HG02571 (cell line): ENCODE measurements around the gene CD300LF.

ENCODE experiments used
- ATAC-seq: cut with Tn5 transposase; IDR thresholded peaks from one replicate; pipeline ENCODE4 v1.9.1; 2021; ENCODE audit warnings: mild to moderate bottlenecking, moderate library complexity; ENCODE audit not compliant: unreplicated experiment

CD300LF gene

DNA sequence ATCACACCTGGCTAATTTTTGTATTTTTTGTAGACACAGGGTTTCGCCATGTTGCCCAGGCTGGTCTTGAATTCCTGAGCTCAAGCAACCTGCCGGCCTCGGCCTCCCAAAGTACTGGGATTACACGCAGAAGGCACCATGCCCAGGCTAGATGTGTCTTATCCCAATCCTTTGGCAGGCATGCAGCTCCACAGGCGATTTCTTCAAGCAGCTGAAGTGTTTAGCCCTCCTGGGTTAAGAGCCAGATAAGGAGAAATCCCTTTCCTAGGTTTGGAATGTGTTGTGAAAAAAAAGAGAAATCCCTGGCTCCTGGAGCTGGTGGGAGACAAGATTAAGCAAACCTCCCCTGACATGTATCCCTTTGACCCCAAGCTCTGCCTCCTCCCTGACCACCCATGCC, 33.7 kb upstream of the CD300LF start:
- ATAC-seq, result no peak

DNA sequence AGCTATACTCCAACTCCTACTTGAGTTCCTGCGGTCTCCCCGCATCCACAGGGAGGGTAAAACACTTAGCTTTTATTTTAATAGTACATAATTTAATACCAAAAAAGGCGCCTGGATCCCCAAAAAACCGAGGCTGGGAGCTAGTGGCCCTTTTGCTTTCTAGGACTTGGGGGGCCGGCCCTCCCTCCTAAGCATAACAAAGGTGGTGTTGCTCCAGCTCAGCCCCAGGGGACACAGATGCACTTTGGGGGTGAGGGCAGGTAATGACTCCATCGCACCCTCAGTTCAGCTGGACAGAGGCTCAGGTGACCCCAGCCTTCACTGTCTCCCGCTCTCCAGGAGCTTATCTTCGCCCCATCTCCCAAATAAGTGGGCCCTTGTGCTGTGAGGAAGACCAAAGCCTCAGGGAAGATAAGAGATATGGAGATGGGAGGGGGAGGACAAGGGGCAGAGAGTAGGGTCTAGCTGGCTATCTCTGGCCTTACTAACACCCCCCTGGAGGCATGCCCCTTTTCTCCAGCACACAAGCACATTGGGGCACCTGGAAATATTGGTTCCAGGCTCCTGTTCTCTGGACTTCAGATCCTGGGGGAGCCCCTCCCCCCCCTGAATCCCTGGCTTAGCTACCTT, 32.9 kb upstream of the CD300LF start:
- no peak for ATAC-seq

DNA sequence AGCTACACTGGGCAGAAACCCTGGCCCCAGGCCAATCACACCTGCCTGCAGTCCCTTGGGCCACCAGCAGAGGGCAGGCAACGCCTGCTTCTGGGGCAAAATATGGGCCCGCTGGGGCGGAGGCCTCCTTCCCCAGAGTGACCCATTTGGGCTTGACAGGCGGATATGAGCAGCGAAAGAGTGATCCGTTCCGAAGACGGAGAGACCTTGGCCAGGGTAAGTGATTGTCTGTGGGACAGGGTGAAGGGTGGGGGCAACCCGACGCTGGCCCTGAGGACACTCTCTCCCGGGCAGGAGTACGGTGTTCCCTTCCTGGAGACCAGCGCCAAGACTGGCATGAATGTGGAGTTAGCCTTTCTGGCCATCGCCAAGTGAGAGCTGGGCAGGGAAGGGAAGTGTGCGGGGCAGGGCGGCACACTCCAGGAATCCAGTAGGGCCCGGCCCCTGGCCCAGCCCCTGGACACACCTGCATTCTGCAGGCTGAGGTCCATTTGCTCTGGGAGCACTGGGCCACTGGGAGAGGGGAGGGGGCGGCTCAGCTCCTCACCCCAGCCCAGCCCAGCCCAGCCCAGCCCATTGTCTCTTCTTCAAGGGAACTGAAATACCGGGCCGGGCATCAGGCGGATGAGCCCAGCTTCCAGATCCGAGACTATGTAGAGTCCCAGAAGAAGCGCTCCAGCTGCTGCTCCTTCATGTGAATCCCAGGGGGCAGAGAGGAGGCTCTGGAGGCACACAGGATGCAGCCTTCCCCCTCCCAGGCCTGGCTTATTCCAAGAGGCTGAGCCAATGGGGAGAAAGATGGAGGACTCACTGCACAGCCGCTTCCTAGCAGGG, 32.2 kb upstream of the CD300LF start:
- ATAC-seq, result no peak

DNA sequence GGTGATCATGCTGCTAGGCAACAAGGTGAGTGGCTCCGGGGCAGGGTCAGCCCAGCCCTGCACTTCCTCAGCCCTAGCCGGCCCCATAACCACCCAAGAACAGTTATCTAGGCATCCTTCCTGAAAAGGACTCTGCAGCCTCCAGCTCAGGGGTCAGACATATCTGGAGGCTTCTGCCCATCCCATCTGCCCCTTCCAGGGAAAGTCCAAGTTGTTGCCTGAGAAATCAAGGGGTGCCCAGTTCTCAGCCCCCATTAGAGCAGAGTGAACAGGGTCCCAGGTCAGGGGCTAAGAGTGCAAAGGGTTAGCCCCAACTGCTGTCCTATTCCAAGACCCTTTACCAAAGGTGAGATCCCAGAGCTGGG, 31.6 kb upstream of the CD300LF start:
- ATAC-seq, result no peak

DNA sequence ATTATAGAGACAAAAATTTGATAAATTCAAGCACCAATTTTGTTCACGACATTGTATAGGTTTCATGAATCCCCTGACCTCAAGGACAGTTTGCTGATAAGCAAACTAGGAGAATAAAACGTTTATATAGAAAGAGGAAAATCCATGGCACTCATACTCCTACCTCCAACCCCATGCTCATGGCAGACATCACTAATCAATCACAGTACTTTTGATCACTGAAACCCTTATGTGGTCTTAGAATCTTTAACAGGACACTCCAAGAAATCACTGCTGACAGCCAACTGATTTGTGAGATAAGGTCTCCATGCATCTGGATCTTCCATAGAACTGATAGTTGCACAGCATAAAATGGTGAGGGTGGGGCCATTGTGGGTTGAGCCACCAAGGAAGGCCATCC, 31.0 kb upstream of the CD300LF start:
- ATAC-seq, result no peak

DNA sequence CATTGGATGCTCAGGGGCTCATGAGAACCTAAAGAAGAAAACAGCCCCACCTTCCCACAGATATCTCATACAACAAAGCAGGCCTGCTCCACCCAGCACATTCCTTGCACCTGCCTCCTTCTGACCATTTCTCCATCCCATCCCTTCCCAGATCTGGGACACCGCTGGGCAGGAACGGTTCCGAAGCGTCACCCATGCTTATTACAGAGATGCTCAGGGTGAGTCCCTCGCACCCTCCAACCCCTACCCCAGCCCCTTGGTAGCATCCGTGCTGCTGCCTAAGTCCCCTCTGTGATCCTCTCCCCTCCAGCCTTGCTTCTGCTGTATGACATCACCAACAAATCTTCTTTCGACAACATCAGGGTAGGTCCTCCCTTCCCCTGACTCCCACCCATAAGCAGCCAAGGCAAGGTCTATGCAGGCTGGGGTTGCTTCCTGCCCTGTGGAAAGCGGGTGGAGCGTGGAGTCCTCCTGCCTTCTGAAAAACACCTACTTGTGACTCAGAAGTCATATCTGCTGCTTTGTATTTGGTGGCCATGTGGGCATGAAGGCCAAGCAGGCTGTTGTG, 30.3 kb upstream of the CD300LF start:
- no peak for ATAC-seq

DNA sequence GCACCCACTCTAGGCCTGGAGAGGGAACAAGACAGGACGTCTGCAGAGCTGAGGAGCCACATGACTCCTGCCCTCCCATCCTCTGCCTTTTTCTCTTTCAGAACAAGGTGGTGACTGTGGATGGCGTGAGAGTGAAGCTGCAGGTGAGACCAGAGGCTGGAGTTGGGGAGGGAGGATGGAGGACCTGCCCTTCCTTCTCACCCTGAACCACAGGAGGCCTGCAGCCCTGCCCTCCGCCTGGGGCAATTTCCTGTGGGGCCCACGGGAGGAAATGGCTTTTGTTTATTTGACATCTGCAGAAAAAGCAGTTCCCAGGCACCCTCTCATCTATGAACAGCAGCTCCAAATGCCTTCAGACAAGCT, 29.4 kb upstream of the CD300LF start:
- ATAC-seq, result no peak

DNA sequence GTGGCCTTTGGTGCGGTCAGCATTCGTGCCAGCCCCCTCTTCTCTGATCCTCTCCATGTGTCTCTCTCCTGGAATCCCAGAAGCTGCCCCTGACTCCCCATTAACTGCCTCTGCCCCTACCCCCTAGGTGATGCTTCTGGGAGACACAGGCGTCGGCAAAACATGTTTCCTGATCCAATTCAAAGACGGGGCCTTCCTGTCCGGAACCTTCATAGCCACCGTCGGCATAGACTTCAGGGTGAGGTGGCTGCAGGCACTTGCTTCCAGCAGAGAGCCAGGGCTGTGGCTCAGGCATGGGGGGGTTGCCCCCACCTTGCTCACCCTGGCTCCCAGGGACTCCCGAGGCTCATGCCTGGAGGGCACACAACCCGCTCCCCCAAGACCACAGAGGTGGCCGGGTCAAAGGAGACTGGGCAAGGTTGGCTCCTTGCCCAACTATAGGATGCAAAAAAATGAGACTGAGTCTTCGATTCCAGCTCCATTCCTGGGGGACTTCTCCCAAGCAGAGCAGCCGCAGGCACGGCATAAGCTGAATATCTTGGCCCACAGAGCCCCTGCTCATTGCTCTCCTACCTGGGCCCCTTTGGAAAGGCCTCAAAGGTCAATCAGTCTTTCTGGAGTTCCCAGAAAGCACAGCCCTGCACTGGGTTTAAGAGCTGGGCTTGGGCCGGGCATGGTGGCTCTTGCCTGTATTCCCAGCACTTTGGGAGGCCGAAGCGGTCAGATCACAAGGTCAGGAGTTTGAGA, 28.1 kb upstream of the CD300LF start:
- ATAC-seq, result no peak

DNA sequence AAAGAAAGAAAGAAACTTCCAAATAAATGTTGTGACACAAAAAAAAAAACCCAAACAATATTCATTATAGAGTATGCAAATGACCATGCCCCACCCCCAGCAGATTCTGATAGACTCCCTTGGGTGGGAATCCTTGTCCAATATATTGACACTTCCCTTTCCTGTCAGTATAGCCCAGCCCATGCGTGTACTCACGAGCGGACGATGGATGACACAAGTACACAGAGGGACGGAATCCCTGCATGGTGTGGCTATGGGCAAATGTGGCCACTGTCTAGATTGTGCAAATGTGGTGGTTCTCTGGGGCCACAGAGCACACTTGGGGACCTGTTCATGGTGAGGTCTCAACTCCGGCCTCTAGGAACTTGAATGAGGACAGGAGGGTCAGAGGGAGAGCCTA, 27.4 kb upstream of the CD300LF start:
- ATAC-seq, result no peak

DNA sequence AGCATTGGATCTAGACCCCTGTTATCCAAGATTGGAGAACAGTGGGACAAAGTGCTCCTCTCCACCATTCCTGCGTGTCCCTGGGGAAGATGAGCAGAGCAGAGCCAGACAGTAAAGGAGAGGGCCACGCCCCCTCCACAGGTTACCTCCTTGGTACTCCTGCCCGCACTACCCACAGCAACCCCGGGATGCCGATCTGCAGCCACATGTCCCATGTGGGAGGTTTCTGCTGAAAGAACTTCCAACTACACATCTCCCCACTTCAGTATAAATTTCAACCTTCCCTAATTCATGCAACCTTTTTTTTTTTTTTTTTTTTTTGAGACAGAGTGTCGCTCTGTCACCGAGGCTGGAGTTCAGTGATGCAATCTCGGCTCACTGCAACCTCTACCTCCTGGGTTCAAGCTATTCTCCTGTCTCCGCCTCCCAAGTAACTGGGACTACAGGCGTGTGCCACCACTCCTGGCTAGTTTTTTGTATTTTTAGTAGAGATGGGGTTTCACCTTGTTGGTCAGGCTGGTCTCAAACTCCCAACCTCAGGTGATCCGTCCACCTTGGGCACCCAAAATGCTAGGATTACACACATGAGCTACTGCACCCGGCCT, 26.6 kb upstream of the CD300LF start:
- ATAC-seq, result no peak

DNA sequence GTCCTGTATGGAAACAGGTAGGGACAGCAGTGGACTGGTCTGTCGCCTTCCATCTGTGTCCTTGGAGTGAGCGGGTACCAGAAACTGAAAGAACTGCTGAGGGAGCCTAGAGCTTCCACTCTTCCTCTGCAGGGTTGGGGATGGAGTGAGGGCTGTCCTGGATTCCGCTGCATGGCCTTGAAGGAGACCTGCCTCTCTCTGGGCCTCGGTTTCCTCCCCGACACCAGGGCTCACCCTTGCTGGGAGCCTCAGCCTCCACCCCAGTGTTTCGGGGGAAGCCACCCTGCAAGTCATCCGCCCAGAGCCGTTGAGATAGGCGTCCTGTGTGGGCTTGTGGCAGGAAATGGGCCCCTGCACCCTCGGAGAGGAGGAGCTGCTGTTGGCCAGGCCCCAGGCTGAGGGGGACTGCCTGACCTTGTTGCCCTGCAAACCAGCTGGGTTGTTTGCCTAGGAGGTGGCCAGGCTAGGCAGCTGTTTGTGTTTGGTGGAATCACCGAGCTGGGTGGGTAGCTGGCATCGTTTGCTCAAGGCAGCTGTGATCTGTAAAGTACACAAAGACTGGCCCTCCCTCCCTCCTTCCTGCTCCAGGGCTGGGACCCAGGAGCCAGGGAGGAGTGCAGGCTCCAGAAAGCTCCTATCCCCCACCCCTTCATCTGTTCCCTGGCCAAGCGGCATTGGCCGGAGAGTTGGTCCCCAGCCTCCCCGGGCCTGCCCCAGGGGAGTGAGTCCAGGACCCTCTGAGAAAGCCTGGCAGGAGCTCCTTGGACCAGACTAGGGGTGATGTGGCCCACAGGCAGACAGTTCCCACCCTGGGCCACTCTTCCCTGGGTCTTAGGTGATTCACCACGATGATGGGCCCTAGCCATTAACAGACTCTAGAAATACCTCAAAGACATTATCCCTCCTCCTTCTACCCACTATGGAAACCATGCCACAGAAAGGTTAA, 25.6 kb upstream of the CD300LF start:
- no peak for ATAC-seq

DNA sequence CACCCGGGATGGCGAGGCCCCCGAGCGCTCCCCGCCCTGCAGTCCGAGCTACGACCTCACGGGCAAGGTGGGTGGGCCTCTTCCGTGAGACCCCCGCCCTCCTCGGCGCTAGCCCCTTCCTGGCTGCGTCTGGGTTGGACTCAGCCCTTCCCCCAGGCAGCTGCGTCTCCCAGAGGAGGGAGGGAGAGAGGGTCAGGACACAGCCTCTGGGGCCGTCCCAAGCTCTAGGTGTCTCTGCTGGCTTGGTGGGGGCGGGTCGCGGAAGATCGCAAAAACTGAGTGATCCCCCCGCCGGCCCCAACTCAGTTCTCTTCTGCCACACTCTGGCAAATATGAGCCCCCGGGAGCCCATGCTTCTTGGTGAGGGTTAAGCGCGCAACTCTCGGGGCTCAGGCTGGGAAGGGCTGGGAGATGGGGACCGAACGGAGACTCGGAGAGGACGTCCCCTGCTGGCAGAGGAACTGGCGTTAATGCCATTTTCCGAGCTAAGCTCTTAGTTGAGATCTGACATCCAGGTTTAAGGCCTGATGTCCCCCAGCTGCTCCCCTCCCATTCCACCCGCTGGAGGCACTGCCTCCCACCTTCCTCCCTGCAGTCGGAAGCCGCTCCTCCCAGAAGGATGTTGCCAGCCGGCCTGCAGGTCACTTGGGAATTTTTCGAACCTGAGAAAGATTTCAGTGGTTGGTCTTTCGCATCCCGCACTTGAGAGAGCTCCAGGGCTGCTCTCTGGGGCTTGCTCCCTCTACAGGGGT, 24.8 kb upstream of the CD300LF start:
- ATAC-seq, result no peak

DNA sequence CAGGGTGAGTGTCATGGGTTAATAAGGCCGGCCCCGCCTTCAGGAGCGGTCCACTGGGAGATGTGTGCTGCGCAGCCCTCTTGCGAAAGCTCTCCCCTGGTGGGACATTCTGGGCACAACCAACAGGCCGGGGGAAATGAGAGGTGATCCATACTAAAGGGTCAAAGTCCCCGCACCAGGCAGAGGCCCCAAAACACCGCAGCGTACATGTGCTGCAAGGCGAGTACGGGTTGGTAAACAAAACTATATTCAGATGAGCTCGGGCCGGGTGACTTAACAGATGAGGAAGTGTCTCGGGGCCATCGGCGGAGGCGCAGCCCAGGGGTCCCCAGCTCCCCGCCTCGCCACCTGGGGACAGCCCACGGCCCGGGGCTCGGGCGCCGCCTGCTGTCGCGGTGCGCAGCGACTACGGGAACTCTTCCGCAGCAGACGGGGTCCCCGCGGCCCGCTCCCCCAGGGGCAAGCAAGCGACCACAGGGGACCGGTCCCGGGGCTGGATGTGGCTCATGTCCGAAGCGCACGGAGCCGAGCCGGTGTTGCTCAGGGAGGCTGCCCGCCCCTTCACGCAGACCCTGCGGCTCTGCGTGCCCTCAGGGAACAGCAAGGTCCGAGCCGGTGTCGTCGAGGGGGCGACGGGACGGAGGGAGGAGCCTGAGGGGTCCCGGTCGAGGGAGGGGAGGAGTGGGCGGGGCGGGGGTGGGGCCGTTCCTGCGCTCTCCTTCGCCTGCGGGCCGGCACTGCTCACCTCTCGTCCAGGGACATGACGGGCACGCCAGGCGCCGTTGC, 24.0 kb upstream of the CD300LF start, which contains the start of gene RAB37:
Gene RAB37, plus strand, starts transcription at position 744 of the 786 bp plus-strand sequence. Its CDS starts 17 bp downstream, at position 761.
- ATAC-seq, result no peak

DNA sequence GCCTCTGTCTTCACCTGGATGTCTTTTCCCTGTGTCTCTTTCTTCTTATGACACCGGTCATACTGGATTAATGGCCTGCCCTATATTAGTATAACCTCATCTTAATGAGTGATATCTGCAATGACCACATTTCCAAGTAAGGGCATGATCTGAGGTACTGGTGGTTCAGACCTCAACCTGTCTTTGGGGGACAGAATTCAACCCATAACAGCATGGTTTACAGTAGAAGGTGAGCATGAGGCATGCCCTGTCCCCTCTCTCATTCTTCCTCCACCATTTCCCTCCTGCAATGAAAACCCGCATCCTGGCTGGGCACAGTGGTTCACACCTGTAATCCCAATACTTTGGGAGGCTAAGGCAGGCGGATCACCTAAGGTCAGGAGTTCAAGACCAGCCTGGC, 21.5 kb upstream of the CD300LF start:
- no peak for ATAC-seq

DNA sequence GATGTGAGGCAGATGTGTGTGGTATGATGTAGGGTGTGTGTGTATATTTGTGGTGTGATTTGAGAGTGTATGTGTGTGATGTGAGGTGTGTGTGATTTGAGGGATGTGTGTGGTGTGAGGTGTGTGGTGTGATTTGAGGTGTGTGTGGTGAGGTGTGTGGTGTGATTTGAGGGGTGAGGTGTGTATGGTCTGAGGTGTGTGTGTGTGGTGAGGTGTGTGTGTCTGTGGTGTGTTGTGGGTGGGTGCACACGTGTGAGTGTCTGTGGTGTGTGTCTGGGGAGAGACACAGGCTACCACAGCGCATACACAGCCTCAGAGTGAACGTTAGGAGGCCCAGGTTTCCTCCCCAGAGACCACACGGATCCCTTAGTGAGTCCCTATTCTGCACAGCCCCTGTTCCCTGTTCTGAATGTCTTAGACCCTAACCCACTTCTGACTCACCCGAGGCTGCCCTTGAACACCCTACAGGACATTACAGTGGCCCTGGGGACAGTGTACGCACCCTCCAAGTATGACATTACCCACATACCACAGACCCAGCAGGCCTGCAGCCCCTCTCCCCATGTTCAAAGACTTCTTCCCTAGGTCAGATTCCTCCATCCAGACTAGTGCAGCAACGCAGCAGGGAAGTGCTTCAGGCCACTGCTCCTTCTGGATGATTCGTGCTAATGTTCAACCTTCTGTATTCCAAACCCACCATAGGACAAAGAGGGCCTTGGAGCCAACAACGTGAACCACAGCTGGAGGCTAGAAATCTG, 20.8 kb upstream of the CD300LF start:
- no peak for ATAC-seq

DNA sequence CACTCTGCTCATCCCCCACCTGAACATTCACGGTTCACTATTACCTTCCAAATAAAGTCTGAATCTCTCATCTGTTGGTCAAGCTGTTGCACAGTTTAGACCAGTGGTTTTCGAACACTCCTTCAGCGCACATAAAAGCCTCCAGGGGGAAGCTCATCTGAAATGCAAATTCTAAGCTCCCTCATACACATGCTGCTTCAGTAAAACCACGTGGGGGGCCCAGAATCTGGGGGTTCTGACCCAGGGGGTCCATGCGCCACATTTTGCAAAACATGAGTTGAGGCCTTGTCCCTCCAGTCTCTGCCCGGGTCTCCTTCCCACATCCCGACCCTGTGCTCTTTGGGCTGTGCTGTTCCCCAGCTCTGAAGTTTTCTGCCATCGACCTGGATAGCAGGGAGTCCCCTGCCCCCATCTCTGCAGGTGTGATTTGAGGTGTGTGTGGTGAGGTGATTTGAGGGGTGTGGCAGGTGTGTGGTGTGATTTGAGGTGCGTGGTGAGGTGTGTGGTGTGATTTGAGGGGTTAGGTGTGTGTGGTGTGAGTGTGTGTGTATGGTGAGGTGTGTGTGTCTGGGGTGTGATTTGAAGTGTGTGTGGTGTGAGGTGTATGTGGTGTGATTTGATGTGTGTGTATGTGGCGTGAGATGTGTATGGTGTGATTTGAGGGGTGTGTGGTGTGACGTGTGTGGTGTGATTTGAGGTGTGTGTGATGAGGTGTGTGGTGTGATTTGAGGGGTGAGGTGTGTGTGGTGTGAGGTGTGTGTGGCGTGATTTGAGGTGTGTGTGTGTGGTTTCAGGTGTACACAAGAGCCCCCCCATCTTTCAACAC, 19.5 kb upstream of the CD300LF start:
- no peak for ATAC-seq

DNA sequence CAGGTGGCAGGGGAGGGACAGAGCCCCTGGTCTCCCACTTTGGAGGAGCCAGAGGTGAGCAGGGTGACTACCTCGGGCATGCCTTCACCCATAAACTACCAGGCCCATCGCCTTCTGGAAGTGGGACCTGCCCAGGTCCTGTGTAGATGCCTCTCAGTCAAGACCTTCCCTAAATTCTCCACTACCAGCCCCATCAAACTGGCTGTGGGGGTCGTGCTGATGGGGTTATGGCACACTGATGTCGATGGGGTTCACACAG, 18.6 kb upstream of the CD300LF start:
- ATAC-seq, result no peak
